ENCODE data around the gene PAFAH2.

The PAFAH2 gene

GRCh38 chr1:25997828-25998761 is at the start of gene PAFAH2:
Gene PAFAH2, minus strand, starts transcription at chr1:25998063. Its CDS starts 7,247 bp downstream, at chr1:25990816.
- peak; percentile 94 for DNase-seq (ENCODE audit: low read depth)

GRCh38 chr1:26047278-26047874 is 49.5 kb upstream of the PAFAH2 start:
- DNase-seq (ENCODE audit: low read depth) = no peak

DNA sequence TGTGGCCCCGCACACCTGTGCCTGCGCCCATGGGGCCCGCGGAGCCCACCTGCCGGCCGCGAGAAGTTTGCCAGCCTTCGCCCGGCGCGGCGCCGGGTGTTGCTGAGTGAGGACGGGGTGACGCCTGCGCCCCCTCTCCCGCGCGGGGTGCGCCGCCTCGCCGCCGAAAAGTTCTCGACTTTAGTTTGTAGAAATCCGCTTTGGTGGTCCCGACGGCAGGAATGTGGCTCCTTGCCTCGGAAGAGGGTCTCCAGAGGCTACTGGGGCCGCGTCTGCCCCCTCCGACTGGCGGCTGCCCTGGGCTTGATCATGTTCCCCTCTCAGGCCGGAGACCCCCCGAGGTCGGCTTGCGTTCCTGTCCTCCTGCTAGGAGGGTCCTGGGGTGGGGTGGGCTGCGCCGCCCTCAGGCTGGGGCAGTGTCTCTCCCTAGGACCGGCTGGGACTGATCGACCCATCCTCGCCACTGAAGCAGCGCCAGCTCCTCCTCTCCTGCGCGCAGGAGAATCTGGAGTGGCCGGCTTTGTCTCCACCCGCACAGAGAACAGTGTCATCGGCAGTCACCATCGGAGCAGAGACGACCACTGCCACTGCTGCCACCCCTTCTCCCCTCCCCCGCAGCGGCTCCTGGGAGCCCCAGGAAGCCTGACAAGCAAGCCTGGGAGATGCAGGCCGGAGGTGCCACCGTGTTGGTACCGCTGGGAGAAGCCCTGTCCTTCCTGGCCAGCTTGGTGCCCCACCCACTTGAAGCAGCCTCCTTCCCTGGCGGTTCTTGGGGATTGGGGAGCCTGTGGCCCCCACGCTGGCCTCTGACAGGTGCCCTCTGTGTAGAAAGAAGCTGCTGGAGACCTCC is 48.6 kb upstream of the PAFAH2 start:
- DNase-seq (ENCODE audit: low read depth) = no peak

- DNase-seq (ENCODE audit: low read depth) = no peak
Observed at GRCh38 chr1:26045722-26046245, 47.9 kb upstream of the PAFAH2 start, which contains the start of gene SLC30A2. Gene SLC30A2, minus strand, starts transcription at chr1:26046118. Its CDS starts 222 bp downstream, at chr1:26045896.

GRCh38 chr1:26044971-26045721 is 47.3 kb upstream of the PAFAH2 start:
- no peak for DNase-seq (ENCODE audit: low read depth)

GRCh38 chr1:26044414-26044813 is 46.6 kb upstream of the PAFAH2 start:
- DNase-seq (ENCODE audit: low read depth) = no peak

- DNase-seq (ENCODE audit: low read depth) = no peak
Observed at GRCh38 chr1:26043765-26044164, 45.9 kb upstream of the PAFAH2 start.

DNA sequence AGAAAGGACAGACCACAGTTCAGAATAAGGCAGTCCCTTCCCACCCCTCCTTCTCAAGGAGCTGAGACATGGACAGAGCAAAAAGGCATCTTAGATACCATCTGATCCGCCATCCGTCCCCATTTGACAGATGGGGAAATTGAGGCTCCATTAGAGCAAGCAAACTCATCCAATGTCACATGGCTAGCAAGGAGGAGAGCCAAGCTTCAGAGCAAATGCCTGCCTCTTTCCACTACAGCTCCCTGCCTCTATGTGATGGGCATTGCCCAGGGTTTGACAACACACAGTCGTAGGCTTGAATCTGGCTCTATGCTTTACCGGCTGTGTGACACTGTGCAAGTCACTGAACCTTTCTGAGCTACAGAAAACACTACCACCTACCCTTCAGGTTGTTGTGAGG is 44.1 kb upstream of the PAFAH2 start:
- DNase-seq (ENCODE audit: low read depth) = no peak

DNA sequence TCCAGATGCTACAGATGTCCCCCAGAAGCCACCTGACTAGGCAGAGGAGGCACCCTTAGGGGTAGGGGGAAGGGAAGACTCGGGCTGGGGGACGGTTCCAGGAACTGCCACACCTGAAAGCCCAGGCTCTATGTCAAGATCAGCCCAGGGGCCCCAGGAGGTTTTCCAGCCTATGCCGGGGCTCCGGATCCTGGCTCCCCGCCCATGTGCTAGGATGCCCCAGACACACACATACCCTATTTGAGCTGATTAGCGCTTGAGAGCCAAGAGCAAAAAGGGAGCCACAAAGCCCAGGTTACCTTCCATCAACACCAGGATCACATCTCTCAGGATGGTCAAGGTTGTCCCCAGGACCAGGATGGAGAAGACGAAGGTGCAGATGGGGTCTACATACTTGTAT is 43.5 kb upstream of the PAFAH2 start:
- no peak for DNase-seq (ENCODE audit: low read depth)

DNA sequence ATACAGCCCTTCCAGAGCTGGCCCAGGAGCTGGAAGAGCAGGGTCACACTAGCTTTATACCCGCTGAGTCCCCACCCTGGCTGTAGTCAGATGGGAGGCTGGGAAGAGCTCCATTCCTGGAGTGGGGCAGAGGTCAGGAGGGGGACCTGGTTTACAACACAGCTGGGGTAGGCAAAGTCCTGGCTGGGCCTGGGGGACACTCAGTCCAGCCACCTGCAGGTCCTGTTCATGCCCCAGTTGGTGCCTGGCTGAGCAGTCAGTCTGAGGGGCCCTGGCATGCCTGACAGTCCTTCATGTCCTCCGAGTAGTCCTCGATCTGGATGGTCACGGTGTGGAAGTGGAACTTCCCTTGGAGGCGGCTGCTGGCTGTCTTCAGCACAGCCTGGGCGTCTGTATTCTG is 41.0 kb upstream of the PAFAH2 start:
- no peak for DNase-seq (ENCODE audit: low read depth)

- DNase-seq (ENCODE audit: low read depth) = no peak
Observed at GRCh38 chr1:26038477-26038876, 40.6 kb upstream of the PAFAH2 start.

- DNase-seq (ENCODE audit: low read depth) = no peak
Observed at GRCh38 chr1:26037904-26038303, 40.0 kb upstream of the PAFAH2 start.

GRCh38 chr1:26036756-26037281 is 39.0 kb upstream of the PAFAH2 start:
- DNase-seq (ENCODE audit: low read depth) = no peak

DNA sequence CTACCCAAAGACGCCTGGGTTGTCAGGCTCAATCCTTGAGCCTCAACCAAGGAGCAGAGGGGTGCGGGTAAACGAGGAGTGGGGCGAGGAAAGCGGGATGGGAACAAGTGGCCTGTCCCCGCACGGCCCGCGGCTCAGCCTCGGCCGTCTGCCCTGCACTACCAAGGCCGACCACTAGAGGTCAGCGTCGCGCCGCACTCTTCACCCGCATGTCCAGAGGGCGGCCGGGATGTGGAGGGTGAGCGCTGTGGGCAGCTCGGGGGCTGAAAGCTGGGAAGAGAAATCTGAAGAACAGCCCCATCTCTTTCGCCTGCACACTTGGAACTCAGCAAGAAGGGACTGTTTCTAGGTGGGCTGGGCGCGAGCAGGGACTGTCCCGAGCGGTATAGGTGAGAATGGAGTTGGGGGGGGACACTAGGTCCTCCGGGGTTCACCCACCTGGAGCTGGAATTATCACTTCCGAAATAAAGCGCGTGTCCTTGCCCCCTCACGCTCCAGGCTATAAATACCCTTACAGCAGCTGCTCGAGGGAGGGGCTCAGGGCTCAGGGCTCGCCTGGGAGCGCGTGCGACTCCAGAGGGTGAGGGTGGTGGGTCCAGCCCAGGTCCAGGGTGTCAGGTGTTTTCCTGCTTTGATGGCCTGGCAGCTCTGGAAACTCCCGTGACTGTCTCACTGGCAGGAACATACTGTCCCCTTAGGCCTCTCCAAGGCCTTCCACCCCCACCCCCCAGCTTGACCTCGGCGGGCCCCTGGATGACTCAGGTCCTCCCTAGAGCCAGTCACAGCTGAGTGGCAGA is 38.3 kb upstream of the PAFAH2 start:
- peak; percentile 44 for DNase-seq (ENCODE audit: low read depth)

DNA sequence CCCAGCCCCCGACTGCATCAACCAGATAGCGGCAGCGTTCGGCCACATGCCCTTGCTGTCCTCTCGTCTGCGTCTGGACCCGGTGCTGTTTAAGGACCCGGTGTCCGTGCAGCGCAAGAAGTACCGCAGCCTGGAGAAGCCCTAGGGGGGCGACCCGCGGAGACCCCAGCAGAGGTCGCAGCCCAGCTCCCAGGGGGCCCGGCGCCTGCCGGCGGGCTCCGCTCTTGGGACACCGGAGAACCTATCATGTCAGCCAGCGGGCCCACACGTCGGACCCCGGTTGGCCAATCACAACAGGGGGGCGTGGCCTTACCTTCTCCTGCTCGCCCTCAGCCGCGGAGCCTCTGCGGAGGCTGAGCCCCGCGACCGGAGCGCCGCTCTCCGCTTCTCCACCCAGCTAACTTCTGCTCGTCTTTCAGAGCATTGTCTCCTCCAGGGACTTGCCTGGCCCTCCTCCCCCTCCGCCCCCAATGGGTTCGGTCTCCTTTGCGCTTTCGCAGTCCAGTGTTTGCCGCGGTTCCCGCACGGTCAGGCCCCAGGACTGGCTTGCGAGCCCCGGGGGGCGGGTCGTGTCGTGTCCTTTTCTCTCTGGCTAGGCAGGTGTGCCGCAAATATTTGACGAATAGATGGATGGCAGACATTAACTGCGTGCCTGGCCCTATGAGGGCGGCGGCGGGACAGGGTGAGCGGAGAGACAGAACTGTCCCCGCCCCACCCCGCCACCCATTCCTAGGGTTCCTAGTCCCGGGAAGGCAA is 37.5 kb upstream of the PAFAH2 start:
- DNase-seq (ENCODE audit: low read depth) = peak; percentile 91

- DNase-seq (ENCODE audit: low read depth) = no peak
Observed at GRCh38 chr1:26034504-26035202, 36.8 kb upstream of the PAFAH2 start.

- no peak for DNase-seq (ENCODE audit: low read depth)
Observed at GRCh38 chr1:26032656-26033357, 34.9 kb upstream of the PAFAH2 start.

GRCh38 chr1:26031611-26032220 is 33.9 kb upstream of the PAFAH2 start:
- no peak for DNase-seq (ENCODE audit: low read depth)
